GM19043 (cell line): ENCODE results near the gene TMEM234.

Source experiments
- ATAC-seq: cut with Tn5 transposase; IDR thresholded peaks from one replicate; pipeline ENCODE4 v1.9.1; 2021; ENCODE audit warnings: low read depth; ENCODE audit not compliant: unreplicated experiment

Gene TMEM234

DNA sequence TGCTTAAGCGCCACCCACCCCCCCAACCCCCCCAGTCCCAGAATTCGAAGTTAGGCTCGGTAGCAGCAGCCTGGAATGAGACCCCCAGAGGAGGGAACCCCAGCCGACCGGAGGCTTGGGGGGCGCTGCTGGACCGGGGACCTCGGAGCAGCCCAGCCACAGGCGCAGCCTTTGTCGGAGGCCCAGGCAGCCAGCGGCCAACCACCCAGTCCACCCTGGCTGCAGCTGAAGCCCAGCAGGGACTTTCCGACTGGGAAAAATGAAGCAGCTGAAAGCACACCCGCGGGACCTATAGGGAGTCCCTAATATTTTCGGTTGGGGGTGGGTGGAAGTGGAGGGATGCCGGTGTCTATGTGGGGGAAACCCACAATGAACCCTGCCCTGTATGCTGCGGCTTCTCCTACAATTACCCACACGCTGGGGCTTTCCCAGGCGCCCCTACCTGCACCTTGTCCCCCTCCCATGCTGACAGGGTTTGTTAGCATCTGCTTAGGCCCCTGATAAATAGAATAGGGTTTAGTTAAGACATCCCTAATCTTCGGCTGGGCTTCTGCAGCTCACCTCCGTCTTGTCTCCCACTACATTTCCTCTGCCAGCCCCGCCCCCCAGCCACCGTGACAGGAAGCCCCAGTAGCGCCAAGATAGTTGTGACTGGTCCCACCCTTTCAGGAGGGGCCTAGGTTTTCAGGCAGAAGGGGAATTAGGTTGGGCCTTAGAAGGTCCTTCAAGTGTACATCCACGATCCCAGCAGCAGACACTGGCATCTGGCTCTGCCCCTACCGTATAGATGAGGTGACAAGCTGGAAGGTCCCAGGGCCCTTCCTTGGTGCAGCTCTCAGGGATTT is 20.9 kb downstream of the TMEM234 start:
- ATAC-seq: peak; percentile 45

DNA sequence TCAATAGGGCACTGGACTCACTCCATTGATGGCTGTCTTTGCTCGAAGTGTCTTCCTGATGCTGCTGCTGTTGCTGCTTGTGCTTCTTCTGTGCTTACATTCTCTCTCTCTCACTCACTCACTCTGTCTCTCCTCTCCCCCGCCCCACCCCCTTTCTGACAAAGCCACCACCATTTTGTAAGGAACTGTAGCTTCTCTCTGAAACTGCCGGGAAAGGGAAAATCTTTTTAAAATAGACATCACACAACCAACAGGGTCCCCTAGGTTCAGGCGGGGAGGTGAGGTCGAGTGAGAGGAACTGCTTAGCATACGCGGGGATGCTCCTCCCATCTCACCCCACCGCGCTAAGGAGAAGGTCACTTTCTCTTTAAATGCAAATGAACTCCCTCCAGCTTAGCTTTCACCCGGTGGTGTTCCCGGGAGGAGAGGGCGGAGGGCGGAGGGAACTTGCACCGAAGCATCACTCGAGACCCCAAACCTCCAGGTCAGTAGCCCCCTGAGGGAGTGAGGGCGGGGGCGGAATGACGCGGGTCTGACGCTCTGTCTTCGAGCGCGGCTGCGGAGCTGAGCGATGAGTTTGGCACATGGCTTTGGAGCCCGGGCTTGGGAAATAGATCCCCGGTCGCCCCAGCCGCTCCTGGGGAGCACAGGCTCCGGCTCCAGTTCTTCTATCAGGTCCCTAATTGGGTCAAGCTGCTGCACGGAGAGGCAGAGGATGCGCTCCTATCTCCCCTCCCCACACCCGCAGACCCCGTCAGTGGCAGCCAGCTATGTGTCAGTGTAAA is 21.7 kb downstream of the TMEM234 start, which contains the start of gene CCDC28B:
CCDC28B (plus strand) TSS at position 370 of the 785 bp plus-strand sequence. CDS start 1,341 bp downstream, outside the sequence.
- no peak for ATAC-seq

DNA sequence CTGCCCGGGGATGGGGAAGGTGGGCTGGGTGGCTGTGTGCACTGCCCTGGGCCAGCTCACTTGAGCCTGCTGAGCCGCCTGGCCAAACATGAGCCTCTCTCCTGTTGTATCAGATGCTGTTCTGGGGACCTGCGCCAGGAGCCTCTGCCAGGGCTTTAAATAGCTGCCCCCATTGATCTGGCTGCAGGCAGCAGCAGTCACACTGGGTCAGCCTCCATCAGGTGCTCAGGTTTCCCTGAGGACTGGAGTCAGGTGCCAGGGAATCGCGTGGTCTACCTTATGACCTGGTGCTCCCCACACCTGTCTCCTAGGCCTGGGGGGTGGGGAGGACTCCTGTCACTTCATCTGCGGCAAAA is 22.5 kb downstream of the TMEM234 start:
- ATAC-seq: no peak

DNA sequence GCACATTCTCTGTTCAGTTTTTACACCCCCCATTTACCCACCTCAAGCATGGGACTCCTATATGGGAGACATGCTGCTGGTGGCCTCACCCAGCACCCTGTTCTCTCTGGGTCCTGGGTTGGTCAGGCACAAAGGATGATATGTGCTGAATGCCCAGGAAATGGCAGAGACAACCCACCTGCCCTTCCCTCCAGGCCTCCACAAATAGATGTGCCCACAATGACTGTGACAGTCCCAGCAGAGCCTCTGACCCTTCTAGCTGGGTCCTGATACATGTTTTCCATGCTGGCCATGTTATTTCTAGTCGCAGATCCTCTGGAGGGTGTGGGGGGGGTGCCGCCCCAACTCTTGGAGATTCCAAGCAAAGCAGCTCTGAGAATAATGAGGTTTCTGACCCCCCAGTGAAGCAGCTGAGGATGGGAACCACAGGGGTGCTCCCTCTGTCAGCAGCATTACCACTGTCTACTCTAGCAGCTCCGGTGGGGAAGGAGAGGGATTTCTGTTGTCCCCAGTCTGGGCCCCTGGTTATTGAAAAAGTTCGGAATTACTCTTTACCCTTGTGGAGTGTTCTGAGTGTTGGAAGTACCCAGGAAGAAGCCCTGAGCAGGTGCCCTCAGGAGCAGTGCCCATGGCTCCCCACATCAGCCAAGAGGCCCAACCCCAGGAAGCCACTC is 23.0 kb downstream of the TMEM234 start:
- ATAC-seq: no peak

DNA sequence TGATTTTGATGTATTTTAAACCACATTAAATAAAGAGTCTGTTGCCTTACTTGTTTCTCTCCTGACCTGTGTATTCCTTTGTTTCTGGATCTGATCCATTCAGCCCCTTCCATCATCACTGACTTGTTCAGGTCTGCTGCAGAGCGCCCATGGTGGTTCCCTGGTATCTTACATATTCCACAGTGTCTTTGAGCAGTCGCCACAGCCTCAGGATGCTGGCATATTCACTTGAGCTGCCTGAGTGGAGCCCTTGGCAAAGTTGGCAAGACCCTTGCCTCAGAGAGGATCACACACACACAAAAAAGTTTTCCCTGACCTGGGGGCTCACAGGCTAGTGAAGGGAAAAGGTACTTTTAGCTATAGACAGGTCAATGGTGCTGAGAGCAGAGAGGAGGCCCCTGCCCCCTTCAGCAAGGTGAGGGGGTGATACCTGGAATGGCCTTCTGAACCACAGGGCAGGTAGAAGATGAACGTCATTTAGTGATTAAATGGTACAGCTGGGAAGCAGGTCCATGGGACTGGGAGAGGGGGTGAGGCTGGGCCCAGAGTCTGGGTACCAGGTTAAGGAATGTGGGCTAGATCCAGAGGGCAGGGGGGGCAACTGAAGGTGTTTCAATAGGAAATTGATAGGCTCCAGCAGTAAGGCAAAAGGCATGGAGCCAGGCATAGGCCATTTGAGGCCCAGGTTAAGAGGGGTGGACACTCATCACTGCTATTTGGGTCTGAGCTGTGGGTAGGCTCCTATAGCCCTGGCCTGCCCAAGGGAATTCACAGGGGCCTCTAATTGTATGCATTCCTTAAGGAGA is 23.7 kb downstream of the TMEM234 start:
- no peak for ATAC-seq

DNA sequence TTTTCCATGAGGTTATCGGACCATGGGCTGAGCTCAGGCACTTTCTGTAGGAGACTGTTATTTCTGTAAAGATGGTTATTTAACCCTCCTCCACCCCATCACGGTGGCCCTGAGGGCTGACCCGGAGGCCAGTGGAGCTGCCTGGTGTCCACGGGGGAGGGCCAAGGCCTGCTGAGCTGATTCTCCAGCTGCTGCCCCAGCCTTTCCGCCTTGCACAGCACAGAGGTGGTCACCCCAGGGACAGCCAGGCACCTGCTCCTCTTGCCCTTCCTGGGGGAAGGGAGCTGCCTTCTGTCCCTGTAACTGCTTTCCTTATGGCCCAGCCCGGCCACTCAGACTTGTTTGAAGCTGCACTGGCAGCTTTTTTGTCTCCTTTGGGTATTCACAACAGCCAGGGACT is 24.3 kb downstream of the TMEM234 start:
- ATAC-seq: no peak

DNA sequence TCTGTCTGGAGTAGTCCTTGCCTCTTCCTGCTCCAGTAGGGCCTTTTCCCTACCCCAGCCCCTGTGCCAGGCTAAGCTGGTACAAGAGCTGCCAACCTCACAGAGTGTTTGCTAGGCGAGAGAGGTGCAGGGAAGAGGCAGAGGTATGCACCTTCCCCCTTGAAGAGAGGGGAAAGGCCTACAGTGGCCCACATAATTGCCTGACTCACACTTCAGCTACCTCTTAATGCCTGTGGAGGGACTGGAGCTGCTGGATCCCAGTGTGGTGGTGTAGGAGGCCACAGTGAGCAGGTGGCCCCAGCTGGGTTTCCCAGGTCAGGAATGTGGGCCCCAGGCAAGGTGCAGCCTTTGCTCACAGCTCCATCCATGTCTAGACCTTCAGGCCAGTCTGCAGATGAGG is 25.1 kb downstream of the TMEM234 start:
- ATAC-seq: no peak

DNA sequence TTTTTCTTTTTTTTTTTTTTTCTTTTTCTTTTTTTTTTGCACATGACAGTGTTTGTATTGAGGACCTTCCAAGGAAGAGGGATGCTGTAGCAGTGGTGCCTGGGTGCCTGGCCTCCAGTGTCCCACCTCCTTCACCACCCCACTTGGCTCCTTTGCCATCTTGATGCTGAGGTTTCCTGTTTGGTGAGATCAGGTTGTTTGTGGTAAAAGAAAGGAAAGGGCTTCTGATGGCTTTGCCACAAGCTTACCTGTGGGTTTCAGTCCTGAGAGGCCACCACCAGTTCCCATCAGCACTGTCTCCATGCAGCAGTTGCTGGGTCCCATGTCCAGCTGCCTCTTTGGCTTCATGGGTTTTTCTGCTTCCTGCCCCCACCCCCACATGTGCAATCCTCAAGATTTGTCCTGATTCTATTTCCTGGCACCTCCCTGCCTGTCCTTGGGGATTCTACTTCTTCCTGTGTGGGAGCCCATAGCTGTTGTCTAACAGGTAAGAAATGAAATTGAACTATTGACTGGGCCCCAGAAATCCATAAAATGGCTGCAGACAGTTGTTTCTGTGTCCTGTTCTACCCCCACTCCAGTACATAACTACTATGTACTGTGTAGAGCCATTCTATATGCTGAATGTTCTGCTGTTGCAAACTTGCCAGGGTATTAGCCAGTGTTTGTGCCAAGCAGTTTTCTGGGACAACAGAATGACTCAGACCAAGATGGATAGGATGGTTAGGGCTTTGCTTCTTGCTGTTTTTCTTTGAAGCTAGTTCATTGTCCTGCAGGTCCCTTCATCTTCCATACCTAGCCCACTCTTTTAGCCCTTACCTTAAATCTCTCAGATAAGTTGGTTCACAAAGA is 26.0 kb downstream of the TMEM234 start:
- ATAC-seq: no peak

DNA sequence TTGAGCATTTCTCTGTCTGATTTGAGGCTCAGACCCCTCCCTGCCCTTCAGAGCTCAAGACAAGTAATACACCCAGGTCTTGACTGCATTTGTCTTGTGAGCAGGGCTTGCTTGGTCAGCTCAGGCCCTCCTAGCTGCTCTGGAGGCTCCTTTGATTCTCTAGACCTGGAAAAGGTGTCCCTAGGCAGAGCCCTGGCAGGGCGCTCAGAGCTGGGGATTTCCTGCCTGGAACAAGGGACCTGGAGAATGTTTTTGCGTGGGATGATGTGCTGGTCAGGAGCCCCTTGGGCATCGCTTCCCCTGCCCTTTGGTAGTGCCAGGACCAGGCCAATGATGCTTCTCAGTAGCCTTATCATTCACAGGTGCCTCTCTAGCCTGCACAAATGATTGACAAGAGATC is 26.6 kb downstream of the TMEM234 start:
- ATAC-seq: no peak

DNA sequence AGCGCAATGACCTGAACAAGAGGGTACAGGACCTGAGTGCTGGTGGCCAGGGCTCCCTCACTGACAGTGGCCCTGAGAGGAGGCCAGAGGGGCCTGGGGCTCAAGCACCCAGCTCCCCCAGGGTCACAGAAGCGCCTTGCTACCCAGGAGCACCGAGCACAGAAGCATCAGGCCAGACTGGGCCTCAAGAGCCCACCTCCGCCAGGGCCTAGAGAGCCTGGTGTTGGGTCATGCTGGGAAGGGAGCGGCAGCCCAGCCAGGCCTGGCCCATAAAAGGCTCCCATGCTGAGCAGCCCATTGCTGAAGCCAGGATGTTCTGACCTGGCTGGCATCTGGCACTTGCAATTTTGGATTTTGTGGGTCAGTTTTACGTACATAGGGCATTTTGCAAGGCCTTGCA is 27.2 kb downstream of the TMEM234 start:
- ATAC-seq: no peak

DNA sequence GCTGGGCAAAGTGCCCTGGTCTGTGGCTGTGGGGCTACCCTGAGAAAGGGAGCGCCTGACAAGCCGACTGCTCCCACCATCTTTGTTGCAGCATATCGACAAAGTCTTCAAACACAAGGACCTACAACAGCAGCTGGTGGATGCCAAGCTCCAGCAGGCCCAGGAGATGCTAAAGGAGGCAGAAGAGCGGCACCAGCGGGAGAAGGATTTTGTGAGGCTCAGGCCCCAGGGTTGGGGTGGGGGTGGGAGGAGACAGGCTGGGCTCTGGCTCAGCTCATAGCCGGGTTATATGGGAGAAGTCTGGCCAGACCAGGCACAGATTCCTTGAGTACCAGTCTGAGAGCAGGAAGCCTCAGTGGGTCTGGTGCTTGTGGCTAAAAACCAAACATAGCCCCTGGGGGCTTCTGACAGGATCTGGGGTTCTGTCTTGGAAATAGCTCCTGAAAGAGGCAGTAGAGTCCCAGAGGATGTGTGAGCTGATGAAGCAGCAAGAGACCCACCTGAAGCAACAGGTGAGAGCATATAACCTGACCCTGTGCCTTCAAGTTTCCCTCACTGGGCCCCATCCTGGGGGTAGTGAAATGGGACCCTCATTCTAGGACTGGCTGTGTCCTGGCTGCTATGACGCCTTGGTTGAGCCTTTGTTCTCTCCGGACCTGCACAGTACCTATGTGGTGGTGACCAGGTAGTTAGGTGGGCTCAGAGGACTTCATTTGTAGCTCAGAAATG is 29.8 kb downstream of the TMEM234 start:
- no peak for ATAC-seq

DNA sequence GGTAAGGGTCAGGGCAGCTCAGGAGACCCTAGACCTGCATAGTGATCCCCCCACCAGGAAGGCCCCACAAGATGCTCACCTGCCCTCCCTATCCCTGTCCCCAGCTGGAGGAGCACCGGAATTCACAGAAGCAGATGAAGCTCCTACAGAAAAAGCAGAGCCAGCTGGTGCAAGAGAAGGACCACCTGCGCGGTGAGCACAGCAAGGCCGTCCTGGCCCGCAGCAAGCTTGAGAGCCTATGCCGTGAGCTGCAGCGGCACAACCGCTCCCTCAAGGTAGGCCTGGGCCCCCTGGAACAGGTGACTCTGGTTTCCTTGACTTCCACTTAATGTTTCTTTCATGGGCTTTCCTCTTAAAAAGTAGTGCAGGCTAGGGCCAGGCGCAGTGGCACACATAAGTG is 34.3 kb downstream of the TMEM234 start:
- no peak for ATAC-seq

DNA sequence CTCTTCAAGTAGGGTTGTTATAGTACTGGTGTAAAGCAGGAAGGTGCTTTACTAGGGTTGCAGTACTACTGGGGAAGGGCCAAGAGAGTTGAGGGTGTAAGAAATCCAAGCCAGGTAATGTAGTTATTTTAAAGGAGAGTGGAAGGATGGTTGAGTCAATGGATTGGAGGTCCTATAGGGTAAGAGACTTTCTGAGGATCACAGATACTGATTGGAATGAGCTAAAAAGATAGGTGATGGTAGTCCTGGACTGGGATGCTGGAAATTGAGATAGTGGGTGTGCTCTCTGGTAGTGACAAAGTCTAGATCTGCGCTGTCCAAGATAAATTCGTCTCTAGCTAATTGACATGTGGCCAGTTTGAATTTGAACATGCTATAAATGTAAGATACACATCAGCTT is 35.7 kb downstream of the TMEM234 start:
- ATAC-seq: no peak

DNA sequence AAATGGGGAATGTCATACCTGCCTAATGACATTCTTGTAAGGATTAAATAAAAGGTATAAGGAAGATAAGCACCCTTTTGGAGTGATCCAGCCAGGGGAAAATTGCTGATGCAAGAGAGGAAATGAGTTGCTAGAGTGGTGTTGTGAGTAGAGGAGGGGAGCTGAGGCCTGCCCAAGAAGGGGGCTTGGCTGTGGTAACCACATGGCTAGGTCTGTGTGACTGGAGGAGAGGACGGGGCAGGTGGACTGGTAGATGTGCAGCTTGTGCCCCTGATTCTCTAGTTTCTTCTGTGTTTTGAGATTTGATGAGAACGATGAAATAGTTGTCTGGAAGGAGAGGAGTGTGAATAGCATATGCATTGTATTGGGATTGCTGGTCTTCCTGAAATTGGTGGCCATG is 36.1 kb downstream of the TMEM234 start:
- no peak for ATAC-seq

DNA sequence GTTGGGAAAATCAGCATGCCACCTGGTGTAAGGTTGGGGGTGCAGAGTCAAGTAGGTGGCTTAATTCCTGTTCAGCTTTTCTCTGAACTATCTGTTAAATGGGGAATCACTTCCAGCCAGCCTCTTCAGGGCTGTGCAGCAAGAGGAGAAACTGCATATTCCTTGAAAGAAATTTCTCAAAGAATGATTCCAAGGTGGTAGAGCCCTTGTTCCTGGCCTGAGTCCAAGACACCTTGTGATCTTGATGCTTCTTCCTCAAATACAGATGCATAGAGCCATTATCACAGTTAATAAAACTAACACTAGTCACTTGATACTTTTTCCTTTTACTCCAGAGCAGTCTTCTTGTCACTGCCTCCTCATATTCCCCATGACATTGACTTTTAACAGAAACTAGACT is 37.5 kb downstream of the TMEM234 start:
- ATAC-seq: no peak

DNA sequence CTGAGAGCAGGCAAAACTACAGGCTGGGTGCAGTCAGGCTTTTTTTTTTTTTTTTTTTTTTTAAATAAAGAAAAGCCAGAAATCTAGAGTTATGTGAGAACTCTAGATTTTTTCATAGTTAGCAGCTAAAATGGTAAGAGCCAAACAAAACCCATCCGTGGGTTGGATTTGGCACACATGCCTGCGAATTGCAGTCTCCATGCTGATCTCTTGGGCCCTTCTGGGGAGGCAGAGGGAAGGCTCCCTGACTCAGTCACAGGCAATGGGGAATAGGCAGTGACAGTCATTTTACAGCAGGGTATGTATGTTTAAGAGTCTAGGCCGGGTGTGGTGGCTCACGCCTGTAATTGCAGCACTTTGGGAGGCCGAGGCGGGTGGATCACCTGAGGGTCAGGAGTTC is 40.1 kb downstream of the TMEM234 start:
- no peak for ATAC-seq

DNA sequence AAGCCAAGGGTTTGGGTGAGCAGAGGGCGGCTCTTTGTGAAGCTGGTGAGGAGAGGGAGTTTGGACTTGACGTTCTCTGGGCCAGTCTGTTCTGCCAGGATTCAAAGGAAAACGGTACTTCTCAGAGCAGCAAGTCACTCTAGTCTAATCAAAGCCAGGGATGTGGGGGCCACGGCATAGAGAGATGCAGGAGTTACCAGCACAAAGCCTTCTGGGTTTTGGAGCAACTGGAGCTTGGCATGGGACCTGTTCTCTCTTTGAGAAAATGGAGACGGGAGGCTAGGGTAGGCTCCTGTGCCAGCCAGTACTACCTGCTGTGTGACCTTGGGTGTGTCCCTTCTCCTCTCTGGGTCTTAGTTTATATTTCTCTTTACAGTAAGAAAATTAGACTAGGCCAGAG is 40.6 kb downstream of the TMEM234 start:
- ATAC-seq: no peak

DNA sequence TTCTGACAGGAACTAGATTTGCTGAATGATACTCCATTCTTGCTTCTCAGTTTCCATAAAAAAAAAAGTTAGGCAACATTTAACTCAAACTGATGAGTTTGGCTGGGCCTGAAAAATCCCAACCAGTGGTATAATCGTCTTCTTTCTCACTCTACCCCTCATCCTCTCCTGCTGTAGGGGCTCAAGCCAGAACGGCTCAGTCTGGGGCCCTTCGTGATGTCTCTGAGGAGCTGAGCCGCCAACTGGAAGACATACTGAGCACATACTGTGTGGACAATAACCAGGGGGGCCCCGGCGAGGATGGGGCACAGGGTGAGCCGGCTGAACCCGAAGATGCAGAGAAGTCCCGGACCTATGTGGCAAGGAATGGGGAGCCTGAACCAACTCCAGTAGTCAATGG is 41.1 kb downstream of the TMEM234 start:
- ATAC-seq: no peak
